OCI-LY3 (cell line): ENCODE measurements around the gene PALLD.

Experiments
- EZH2phosphoT487 ChIP-seq: fragments of 200-600 bp; shearing (Covaris generic); IDR thresholded peaks from 2 replicates; pipeline ENCODE4 v1.6.1; 2018; ENCODE audit warnings: antibody characterized with exemption, mixed run types, low read depth
- TF ChIP-seq, protein P1 (sequence below): fragments of 200-600, 300-600 bp; sonication (generic); IDR thresholded peaks from 2 replicates; pipeline ENCODE4 v1.5.1; 2014; ENCODE audit warnings: antibody characterized with exemption, low read length, low read depth

DNA sequence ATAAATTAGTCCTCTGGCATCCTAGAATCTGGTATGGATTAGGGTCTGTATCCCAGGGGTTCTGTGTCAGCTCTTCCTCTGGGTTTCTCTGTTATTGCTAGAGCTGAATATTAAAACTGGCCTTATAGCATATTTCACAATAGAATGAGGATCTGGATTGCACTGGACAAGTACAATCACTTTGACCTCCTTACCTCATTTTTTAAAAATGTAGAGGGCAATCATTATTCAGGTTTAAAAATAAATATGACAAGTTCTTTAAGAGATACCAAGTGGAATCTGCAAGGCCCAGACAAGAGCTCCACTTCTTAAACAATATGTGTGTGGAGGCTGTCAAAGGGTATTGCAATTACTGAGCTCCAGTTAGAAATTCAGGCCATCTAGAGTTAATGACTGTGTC is 1.4 kb downstream of the PALLD start:
- TF ChIP-seq, protein P1, sequence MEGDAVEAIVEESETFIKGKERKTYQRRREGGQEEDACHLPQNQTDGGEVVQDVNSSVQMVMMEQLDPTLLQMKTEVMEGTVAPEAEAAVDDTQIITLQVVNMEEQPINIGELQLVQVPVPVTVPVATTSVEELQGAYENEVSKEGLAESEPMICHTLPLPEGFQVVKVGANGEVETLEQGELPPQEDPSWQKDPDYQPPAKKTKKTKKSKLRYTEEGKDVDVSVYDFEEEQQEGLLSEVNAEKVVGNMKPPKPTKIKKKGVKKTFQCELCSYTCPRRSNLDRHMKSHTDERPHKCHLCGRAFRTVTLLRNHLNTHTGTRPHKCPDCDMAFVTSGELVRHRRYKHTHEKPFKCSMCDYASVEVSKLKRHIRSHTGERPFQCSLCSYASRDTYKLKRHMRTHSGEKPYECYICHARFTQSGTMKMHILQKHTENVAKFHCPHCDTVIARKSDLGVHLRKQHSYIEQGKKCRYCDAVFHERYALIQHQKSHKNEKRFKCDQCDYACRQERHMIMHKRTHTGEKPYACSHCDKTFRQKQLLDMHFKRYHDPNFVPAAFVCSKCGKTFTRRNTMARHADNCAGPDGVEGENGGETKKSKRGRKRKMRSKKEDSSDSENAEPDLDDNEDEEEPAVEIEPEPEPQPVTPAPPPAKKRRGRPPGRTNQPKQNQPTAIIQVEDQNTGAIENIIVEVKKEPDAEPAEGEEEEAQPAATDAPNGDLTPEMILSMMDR = no peak
- no peak for TF ChIP-seq EZH2phosphoT487
